Fibroblast of lung (primary cell): ENCODE measurements around the gene TRIM14.

Experiments
- EZH2 ChIP-seq: IDR thresholded peaks from 2 replicates; pipeline ENCODE4 v1.5.1; 2012; ENCODE audit warnings: low read length, control low read depth, mild to moderate bottlenecking; ENCODE audit errors: missing control alignments
- TF ChIP-seq, protein P1 (sequence below), 2 donors: IDR thresholded peaks in 1 of 2; conservative IDR thresholded peaks in 1 of 2; 1 replicate in 1 of 2; 2 replicates in 1 of 2; pipeline ENCODE4 v1.5.1; 2011 to 2012; ENCODE audit warnings: low read length in 2 of 2, control low read depth in 1 of 2, inconsistent platforms in 1 of 2, low read depth in 1 of 2, mild to moderate bottlenecking in 1 of 2

DNA sequence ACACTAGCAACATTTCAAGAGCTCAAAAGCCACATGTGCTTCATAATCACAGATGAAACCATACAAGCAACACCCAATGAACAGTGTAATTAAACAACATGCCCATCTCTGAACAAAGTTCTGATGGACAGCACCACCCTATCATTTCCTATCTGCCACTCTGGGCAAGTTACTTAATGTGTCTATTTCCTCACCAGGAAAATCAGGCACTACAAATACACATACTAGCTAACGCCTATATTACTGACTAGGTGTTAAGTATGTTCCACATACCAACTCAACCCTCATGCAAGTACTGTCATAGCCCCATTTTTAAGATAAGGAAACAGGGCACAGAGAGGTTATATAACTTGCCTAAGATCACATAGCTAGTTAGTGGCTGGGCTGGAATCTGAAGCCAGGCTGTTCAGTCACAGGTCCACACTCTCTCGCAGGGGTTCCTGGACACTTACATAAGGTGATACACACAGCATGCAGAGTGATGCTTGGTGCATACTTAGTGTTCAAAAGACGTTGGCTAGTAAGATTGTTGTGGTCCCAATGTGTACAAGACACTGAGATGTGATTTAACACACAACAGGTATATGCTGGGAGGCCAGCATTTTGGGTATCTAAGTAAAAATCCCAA is 49.2 kb upstream of the TRIM14 start:
- TF ChIP-seq, protein P1, sequence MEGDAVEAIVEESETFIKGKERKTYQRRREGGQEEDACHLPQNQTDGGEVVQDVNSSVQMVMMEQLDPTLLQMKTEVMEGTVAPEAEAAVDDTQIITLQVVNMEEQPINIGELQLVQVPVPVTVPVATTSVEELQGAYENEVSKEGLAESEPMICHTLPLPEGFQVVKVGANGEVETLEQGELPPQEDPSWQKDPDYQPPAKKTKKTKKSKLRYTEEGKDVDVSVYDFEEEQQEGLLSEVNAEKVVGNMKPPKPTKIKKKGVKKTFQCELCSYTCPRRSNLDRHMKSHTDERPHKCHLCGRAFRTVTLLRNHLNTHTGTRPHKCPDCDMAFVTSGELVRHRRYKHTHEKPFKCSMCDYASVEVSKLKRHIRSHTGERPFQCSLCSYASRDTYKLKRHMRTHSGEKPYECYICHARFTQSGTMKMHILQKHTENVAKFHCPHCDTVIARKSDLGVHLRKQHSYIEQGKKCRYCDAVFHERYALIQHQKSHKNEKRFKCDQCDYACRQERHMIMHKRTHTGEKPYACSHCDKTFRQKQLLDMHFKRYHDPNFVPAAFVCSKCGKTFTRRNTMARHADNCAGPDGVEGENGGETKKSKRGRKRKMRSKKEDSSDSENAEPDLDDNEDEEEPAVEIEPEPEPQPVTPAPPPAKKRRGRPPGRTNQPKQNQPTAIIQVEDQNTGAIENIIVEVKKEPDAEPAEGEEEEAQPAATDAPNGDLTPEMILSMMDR (conservative IDR thresholded peaks at IDR 0.05 in 1 of 2, IDR thresholded peaks at IDR 0.05 in 1 of 2; ENCODE audit: low read depth in 1 of 2, low read length in 2 of 2) = no peak
- no peak for TF ChIP-seq EZH2
